HG02759 (cell line): ENCODE measurements around the gene ZNF580.

Experiments used
- ATAC-seq: cut with Tn5 transposase; IDR thresholded peaks from one replicate; pipeline ENCODE4 v1.9.1; 2021; ENCODE audit warnings: mild to moderate bottlenecking, moderate library complexity; ENCODE audit not compliant: unreplicated experiment

The ZNF580 gene, protein sequence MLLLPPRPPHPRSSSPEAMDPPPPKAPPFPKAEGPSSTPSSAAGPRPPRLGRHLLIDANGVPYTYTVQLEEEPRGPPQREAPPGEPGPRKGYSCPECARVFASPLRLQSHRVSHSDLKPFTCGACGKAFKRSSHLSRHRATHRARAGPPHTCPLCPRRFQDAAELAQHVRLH

DNA sequence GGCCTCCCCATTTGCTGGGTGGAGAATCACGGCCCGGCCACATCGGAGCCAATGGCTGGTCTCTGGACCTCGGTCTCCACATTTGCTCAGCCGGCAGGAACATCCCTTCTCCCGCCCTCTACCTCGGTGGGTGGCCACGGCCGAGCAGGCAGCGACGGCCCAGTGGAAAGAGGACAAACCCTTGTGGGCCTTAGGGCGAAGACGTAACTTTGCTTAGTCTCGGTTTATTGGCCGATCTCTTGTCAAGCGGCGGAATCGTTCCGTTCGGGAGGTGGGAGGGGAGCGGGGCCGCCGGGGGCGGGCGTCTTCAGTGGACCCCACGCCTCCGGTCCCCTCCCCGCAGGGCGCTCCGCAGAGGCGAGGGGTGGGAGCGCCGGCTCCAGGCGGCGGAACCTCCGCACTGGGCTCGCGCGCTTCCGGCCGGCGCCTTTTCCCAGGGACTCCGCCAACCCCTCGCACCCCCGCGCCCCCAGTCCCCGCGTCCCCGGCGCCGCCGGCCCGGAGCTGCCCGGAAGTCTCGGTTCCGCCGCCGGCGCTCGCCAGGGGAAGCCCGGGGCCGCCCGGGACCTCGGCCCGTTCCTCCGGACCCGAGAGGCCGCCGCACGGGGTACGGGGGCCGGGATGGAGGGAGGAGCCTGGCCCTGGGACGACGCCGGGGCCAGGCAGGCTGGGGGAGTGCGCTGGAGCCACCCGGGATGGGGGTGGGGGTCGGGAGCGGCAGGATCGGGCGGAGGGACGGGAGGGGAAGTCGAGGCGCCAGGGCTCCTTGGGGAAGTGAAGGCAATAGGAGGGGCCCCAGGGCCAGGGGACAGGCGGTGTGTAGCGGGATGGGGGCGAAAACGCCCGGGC lies at the start of gene ZNF580:
Gene ZNF580, plus strand, starts transcription at position 426 of the 849 bp plus-strand sequence. CDS start 1,507 bp downstream, outside the sequence.
- ATAC-seq, result peak; percentile 41

DNA sequence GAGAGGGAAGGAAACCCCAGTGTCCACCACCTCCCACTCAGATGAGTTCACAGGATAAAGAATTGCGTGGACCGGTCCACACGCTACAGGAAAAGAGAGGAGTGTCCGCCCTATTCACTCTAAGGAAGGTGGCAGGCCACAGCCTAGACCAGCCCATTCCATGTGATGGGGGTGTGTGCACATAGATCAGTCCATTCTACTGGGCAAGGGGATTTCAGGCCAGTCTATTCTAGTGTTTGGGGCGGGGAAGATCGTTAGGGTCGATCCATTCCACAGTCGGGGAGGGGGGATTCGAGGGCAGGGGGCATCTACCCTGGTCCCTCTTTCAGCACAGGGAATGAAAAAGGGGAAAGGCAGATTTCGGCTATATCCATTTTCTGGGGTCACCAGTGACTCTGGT lies 49.2 kb upstream of the ZNF580 start:
- no peak for ATAC-seq

DNA sequence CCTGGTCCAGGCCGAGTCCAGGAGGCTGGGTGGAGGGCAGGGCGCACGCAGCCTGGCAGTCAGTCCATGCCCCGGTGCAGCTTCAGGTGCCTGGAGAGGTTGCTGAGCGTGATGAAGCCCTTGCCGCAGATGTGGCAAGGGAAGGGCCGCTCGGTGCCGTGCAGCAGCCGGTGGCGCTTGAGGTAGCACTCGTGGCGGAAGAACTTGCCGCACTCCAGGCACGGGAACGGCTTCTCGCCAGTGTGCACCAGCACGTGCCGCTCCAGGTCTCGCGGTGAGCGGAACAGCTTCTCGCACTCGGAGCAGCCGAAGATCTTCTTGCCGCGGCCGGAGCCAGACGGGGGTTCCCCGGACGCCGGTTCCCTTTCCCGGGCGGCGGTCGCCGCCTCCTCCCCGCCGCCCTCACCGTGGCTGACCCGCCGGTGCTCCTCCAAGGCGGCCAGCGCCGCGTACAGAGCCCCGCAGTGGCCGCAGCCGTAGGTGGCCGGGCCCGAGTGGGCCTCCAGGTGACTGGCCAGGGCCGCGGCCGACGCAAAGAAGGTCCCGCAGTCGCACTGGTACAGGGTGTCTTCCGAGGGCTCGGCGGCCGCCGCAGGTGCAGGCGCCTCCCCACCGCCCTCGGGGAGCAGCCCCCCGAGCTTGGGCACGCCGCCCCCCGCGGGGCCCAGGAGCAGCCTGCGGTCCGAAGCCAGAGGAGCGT lies 48.3 kb upstream of the ZNF580 start:
- ATAC-seq, result no peak

DNA sequence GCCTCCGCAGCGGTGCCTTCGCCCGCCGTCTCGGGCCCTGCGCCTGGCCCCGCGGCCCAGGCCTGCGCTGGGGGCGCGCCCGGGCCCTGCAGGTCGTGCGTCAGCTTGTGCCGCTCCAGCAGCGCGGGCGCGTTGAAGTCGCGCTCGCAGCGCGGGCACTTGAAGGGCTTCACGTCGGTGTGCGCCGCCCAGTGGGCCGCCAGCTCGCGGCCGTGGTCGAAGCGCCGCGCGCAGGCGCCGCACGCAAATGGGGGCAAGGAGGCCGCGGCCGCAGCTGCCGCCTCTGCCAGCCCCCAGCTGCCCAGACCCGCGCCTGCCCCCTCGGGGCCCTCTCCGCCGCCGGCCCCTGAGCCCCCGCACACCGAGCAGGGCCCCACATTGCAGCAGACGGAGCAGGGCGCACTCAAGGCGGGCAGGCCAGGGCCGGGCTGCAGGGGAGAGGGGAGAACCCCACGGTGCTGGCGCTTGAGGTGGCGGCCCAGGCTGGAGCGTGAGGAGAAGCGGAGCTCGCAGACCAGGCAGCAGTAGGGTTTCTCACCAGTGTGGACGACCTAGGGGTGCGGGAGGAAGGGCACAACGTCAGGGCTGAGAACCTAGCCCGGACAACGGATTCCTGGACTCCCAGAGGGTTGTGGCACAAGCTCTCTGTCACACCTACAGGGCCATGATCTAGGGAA lies 47.6 kb upstream of the ZNF580 start:
- ATAC-seq, result no peak

DNA sequence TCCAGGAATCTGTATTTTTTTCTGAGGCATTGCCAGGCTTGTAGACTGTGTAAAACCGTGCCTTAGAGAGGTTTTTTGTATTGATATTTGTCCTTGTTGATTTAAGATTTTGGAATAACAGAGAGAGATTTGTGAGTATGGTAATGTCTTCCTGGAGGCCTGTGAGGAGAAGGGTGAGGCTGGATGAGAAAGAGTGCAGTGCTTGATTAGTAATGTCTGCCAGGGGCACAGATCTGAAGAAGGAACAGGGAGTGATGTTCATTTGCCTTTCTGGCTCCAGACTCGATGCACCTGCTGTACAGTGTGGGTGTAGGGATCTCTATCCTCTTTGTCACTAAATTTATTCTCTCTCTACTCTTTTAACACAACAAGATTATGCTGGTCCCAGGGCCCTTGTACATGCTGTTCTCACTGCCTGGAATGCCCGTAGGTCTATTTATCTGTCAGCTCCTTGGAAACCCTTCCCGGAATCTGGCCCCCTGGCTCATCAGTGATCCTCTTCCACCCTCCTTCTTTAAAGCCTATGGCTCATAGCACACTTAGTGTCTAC lies 45.7 kb upstream of the ZNF580 start:
- no peak for ATAC-seq

DNA sequence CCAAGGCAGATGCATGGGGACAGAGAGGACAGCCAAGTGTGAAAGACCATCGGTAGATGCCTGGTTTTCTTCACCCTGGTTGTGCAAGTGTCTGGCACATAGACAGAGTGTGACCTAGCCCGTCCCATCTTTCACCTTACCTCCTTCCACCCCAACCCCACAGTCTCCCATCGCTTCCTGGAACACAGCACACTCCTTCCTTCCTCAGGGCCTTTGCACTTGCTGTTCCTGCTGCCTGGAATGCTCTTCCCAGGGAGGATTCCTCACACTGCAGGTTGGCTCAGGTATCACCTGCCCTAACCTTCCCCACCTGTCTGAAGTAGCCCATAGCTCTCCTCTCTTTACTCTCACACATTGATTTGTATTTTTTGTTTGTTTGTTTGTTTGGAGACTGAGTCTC lies 44.5 kb upstream of the ZNF580 start:
- no peak for ATAC-seq

DNA sequence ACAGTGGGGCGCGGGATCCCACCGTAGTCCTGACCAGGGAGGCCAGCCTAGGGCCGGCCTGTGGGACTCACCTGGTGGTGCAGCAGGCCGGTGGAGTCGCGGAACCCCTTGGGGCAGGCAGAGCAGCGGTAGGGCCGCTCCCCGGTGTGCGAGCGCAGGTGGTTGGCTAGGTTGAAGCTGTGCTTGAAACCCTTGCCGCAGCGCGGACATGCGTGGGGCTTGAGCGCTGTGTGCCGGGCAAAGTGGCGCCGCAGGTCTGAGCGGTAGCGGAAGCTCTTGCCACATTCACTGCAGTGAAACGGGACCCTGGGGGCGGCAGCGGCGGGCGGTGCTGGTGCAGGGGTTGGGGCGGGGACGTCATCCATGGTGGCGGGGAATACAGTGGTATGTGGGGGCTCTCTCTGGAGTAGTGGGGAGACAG lies 43.3 kb upstream of the ZNF580 start:
- no peak for ATAC-seq

DNA sequence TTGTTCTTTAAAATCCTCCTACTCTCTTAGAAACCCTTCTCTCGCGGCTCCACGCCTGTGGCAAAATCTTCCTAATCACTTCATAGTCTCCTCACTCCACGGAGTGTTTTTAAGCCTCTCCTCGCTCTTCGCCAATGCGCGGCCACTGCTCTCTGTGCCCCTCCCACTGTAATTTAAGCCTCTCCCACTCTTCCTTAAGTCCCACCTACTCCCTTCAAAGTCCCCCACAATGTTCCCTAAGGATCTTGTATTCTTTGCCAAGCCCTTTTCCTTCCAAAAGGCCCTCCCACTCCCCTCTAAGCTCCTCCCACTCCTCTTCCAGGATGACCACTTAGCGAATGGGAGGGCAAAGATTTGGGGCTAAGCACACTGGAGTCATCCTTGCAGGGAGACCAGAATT lies 42.8 kb upstream of the ZNF580 start:
- no peak for ATAC-seq

DNA sequence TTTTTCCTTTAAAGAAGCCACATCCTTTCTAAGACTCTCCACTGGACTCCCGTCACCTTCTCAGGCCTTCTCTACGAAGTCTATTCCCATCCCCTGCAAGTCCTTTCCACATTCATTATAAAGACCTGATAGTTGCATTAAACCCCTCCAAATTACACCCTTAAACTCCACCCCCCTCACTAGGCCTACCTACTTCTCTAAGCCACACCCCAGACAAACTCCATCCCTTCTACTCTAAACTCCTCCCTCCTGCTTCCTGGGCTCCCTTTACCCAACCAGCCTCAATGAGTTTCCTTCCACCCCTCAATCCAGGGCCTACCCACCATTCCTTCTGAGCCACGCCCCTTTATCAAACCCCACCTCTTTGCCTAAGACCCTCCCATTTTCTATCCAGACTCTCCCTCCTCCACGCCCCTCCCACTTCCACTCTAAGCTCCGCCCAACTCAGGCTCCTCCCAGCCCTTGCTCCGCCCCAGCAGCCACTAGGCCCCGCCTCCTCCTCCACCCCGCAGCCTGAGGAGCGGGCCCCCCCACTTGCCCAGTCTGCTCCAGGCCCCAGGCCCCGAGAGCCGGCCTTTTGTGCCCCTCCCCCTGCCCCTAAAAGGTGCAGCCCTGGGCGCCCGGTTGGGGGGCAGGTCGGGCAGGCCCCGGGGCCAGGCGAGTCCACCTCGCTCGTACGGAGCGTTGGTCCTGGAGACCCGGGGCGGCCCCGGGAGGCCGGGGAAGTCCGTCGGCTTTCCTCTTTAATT lies 41.9 kb upstream of the ZNF580 start:
- ATAC-seq, result peak; percentile 54

DNA sequence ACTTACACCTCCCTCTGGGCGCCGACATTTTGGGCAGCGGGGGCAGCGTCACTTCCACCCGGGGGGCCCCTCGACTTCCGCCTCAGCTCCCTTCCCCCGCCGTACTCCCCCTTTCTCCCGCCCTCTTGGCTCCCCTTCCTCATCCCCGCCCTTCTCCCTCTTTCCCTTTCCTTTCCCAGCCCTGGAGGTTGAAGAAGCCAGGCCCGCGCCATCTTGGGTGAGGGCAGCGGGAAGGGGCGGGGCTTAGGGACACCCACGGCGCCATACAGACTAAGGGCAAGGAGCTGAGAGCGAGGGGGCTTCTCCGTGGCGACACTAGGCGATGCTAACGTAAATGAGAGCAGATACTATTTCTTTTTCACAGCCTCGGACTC lies 41.3 kb upstream of the ZNF580 start, which contains the start of gene FIZ1:
Gene FIZ1, minus strand, starts transcription at position 50 of the 374 bp plus-strand sequence. CDS start 1,652 bp downstream, outside the sequence.
- peak; percentile 55 for ATAC-seq

DNA sequence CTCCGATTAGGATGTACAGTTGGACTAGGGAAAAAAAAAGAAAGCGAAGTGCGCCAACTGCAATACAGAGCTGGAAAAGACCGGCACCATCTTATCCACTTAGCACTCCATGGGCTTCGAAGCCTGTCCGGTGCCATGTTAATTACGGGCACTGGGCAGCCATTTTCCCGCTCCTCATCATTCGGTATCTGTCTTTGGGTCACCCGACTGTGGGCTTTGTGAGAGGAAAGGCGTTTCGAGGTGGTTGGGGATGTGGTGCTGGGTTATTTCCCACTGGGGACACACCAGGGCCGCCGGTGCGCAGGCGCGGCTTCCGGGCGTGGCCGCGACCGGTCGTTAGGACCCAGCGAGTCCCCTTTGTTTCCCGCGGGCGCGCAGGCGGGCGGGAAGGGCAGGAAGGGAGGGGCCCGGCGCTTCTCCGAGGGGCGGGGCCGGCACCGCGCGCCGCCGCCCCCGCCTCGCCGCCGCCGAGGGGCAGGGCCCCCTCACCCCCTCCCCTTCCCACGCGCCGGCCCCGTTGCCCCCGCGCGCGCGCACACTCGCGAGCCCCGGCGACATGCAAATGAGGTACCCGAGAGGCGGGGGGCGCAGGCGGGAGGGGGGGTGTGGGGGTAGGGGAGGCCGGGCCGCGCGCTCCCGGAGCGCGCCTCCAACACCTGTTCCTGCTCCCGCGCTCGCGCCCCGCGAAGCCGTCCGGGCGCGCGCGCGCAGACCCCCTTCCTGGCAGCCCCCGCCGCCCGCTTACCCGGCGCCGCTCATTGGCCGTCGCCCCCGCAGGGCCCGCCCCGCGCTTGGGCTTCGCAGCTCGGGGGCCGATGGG lies 40.8 kb upstream of the ZNF580 start, which contains the start of gene ZNF524:
Gene ZNF524, plus strand, starts transcription at position 447 of the 820 bp plus-strand sequence. CDS start 1,825 bp downstream, outside the sequence.
- peak; percentile 50 for ATAC-seq

DNA sequence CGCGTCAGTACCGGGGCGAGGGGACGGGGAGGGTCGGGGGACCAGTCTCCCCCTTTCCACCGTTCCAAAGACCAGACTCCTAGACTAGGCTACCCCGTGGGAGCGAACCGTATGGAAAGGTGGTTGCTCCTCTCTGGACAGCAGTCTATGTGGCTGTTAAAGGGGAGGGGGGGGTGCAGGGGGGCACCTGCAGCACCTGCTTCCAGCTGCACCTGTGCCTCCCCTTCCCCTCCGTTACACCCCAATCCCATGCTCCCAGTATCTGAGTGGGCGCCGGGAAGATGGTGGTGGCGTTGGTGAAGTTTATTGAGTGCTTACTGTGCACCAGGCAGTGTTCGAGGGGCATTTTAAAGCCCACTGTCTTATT lies 40.2 kb upstream of the ZNF580 start:
- ATAC-seq, result no peak

DNA sequence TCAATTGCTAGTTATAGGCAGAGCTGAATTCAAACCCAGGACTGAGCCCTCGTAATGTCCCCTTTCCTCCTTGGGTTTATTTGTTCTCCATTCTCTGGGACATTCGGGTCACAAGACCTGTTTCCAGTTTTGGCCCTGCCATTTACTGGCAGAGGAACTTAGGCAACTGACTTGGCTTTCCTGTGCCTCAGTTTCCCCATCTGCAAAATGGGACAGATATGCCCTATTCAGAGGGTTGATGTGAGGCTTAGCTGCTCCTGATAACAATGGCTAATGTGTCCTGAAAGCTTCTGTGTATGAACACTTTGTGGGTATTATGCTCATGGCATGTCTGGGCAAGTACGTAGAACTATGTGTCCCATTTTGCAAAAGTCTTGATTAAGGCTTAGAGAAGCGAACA lies 39.7 kb upstream of the ZNF580 start:
- no peak for ATAC-seq

DNA sequence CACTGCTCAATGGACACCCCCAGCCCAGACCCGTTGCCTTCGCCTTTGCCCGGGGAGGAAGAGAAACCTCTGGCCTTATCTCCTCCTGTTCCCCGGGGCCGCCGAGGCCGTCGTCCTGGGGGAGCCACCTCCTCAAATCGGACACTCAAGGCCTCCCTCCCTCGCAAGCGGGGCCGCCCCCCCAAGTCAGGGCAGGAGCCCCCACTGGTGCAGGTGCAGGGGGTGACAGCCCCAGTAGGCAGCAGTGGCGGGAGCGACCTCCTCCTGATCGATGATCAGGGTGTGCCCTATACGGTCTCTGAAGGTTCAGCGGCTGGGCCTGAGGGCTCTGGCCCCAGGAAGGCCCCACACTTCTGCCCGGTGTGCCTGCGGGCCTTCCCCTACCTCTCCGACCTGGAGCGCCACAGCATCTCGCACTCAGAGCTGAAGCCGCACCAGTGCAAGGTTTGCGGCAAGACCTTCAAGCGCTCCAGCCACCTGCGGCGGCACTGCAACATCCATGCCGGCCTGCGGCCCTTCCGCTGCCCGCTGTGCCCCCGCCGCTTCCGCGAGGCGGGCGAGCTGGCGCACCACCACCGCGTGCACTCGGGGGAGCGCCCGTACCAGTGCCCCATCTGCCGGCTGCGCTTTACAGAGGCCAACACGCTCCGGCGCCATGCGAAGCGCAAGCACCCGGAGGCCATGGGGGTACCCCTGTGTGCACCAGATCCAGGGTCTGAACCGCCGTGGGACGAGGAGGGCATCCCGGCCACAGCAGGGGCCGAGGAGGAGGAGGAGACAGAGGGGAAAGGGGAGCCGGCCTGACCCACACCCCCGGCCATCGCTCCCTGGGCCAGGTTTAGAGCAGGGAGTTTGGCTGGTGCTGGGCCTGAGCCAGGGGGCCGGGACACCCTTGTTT lies 38.4 kb upstream of the ZNF580 start:
- no peak for ATAC-seq

DNA sequence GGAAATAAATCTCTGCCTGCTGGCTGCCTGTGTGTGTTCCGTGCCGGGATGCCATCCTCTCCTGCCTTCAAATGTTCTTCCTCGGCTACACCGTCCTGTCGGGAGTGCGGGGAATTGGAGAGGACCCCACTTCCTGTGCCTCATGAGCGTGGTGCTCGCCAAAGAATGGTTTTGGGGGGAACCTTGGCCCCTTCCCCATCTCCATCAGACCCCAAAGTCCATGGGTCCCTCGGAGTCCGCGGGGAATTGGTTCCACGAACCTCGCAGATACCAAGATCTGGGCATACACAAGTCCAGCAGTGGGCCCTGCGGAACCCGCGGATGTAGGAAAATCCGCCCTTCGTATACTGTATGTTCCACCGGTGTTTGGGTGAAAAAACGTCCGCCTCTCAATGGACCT lies 37.7 kb upstream of the ZNF580 start:
- ATAC-seq, result no peak

DNA sequence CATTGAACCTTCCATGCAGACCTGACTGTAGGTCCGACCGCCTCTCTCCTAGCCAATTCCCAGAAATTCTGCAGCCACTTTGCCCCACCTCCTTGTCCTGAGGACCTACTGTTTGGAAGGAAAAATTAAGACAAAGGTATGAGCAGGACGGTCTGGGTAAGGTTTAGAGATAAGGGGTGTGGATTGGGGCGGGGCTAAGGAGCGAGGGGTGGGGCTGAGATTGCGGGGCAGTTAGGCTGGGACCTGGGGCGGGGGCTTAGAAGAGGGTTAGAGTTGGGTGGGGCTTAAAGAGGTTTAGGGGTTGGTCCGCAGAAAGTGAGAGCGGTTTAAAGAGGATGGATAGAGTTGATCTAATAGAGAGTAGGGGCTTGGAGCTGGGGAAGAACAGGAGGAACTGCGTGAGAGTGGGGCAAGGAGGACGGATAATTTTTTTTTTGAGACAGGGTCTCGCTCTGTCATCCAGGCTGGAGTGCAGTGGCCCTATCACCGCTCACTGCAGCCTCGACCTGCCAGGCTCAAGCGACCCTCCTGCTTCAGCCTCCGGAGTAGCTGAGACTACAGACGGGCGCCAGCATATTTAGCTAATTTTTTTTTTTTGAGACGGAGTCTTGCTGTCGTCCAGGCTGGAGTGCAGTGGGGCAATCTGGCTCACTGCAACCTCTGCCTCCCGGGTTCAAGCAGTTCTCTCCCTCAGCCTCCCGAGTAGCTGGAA lies 37.1 kb upstream of the ZNF580 start:
- ATAC-seq, result no peak

DNA sequence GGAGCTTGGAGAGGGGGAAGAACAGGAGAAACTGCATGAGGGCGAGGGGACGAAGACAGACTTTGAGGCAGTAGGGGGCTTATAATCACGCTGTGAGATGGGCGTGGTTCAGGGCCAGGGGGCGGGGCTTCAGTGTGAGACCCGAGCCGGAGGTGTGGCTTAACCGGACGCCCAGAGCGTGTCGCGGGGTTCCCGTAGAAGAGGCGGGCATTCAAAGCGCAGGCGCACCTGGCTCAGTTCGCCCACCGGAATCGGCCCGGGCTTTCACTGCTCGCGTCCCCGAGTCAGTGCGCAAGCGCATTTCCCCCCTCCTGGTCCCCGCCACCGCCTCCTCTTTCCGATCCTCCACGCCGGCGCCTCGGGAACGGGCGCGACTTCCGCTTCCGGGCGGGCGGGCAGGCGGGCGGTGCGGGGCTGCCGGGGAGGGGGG lies 35.6 kb upstream of the ZNF580 start:
- peak; percentile 78 for ATAC-seq
